Mesendoderm (in vitro differentiated cells): Measurements from ENCODE around the gene AFF1.

ENCODE experiments used
- DNase-seq: peaks from one replicate; pipeline ENCODE4 v3.0.0; 2013
- H2AK5ac ChIP-seq: 2 replicates; pipeline ENCODE4 v1.6.1; 2013; ENCODE audit warnings: low read length, inconsistent platforms
- H2BK120ac ChIP-seq: 2 replicates; pipeline ENCODE4 v1.6.1; 2013; ENCODE audit warnings: low read depth, mild to moderate bottlenecking, low read length, moderate library complexity, mixed read lengths
- H2BK15ac ChIP-seq: replicated peaks from 2 replicates; pipeline ENCODE4 v1.6.1; 2013; ENCODE audit warnings: low read depth, mild to moderate bottlenecking, moderate library complexity
- H2BK5ac ChIP-seq: 2 replicates; pipeline ENCODE4 v1.6.1; 2013; ENCODE audit warnings: low read length, inconsistent platforms
- H3K18ac ChIP-seq: 2 replicates; pipeline ENCODE4 v1.6.1; 2013; ENCODE audit warnings: mild to moderate bottlenecking, low read length, mixed read lengths
- H3K23ac ChIP-seq: one replicate; pipeline ENCODE4 v1.6.1; 2013; ENCODE audit warnings: low read length
- H3K27ac ChIP-seq: 2 replicates; pipeline ENCODE4 v1.5.1; 2013; ENCODE audit warnings: low read depth, mild to moderate bottlenecking, inconsistent platforms, low read length, moderate library complexity
- H3K27me3 ChIP-seq: 2 replicates; pipeline ENCODE4 v1.6.1; 2013; ENCODE audit warnings: low read length, control low read depth, mild to moderate bottlenecking, inconsistent platforms; ENCODE audit not compliant: insufficient read depth, poor library complexity
- H3K36me3 ChIP-seq: 2 replicates; pipeline ENCODE4 v1.6.1; 2013; ENCODE audit warnings: low read length, inconsistent platforms; ENCODE audit not compliant: control insufficient read depth, insufficient read depth
- H3K4ac ChIP-seq: one replicate; pipeline ENCODE4 v1.6.1; 2013; ENCODE audit warnings: low read depth, mild to moderate bottlenecking, low read length, moderate library complexity
- H3K4me1 ChIP-seq: 2 replicates; pipeline ENCODE4 v1.6.1; 2013; ENCODE audit warnings: low read depth, low read length, inconsistent platforms; ENCODE audit not compliant: control insufficient read depth
- H3K4me2 ChIP-seq: 2 replicates; pipeline ENCODE4 v1.6.1; 2013; ENCODE audit warnings: low read length
- H3K4me3 ChIP-seq: 2 replicates; pipeline ENCODE4 v1.5.1; 2013; ENCODE audit warnings: mild to moderate bottlenecking, low read length
- H3K56ac ChIP-seq: one replicate; pipeline ENCODE4 v1.6.1; 2013; ENCODE audit warnings: low read length
- H3K79me1 ChIP-seq: 2 replicates; pipeline ENCODE4 v1.6.1; 2013; ENCODE audit warnings: low read length, inconsistent platforms
- H3K79me2 ChIP-seq: 2 replicates; pipeline ENCODE4 v1.6.1; 2013; ENCODE audit warnings: mild to moderate bottlenecking, low read length; ENCODE audit not compliant: control insufficient read depth, insufficient read depth
- H3K9ac ChIP-seq: 2 replicates; pipeline ENCODE4 v1.6.1; 2013; ENCODE audit warnings: low read length, inconsistent platforms
- H4K5ac ChIP-seq: one replicate; pipeline ENCODE4 v1.6.1; 2013; ENCODE audit warnings: low read length
- H4K8ac ChIP-seq: one replicate; pipeline ENCODE4 v1.6.1; 2013; ENCODE audit warnings: low read depth, mild to moderate bottlenecking, control low read depth, low read length, moderate library complexity
- WGBS: extraction: QIAGEN DNeasy Blood & Tissue Kit; methylation state at CpG from one replicate; pipeline ENCODE4 v1.1.7; 2013; ENCODE audit warnings: low lambda C conversion rate, missing lambda C conversion rate; ENCODE audit not compliant: insufficient coverage; ENCODE audit errors: extremely low coverage; 5-methylcytosine and 5-hydroxymethylcytosine counted together

Gene AFF1

DNA sequence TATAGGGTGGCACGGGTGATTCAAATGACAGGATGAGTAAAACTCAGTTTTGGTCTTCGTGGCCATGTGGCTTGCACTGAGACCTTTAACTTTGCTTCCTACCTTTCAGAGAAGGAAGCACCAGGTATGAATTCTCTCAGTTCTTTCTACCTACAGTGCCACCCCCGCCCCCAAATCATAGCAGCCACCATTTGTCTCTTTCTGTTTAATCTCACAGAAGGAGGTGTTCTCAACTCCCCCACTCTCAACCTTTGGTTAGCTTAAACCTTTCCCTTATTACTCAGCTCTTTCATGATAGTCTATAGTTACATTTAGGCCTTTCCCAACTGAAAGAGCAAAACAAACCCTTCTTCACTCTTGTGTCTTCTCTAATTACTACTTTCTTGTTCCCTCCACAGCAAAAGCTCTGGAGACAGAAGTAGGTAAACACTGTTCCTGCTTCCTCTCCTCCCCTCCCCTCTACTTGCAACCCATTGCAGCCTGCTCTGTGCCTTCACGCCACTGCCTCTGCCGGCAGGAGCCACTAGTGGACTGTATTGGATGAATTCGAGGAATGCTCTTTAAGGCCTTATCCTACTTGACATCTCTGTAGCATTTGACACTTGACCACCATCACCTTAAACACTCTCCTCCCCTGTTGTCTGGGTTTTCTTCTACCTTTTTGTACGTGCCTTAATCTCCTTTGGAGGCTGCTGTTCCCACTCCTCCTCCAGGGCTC, 123.7 kb downstream of the AFF1 start:
- no peak overlapping the region for H2BK15ac ChIP-seq
- H3K18ac ChIP-seq = peak overlapping the region; percentile 76
- H2AK5ac ChIP-seq = no peak overlapping the region
- H3K27me3 ChIP-seq = no peaks in the 10 kb centered on the region
- no peak overlapping the region for H3K23ac ChIP-seq
- H3K9ac ChIP-seq = no peak overlapping the region
- H3K56ac ChIP-seq = no peak overlapping the region
- H3K4me1 ChIP-seq = peaks cover 26% of the 10 kb centered on the region
- DNase-seq = peak; percentile 97
- no peaks in the 10 kb centered on the region for H3K36me3 ChIP-seq
- no peak overlapping the region for H2BK5ac ChIP-seq
- H3K4ac ChIP-seq = no peak overlapping the region
- peaks cover 24% of the 10 kb centered on the region for H3K79me2 ChIP-seq
- H4K8ac ChIP-seq = no peak overlapping the region
- H3K79me1 ChIP-seq = peaks cover 18% of the 10 kb centered on the region
- no CpG with 5 or more reads among the region's 7 CpGs for WGBS
- H4K5ac ChIP-seq = no peak overlapping the region
- H2BK120ac ChIP-seq = no peak overlapping the region
- H3K4me2 ChIP-seq = no peak overlapping the region
- H3K27ac ChIP-seq = peak overlapping the region; percentile 23
- no peak overlapping the region for H3K4me3 ChIP-seq

DNA sequence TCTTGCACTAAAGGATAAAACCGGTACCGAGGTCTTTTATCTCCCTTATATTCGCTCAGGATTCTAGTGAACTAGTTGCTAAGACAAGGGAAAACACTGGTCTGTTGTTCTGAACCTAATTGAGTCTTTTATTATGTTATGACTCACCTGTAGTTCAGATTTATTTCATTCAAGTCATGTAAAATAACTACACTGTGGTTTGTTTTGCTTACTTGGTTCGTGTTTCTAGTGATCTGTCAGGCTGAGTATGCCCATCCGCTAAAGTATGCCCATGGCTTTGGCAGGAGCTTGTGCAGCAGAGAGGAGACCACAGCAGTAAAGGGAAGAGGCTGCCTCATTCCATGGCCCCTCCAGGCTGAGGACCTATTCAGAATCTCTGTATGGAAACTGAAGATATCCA, 126.1 kb downstream of the AFF1 start:
- no peak overlapping the region for H2BK120ac ChIP-seq
- H3K23ac ChIP-seq = no peak overlapping the region
- H3K36me3 ChIP-seq = no peaks in the 10 kb centered on the region
- no peak overlapping the region for H3K56ac ChIP-seq
- no peak overlapping the region for H4K8ac ChIP-seq
- H2AK5ac ChIP-seq = no peak overlapping the region
- H3K79me2 ChIP-seq = peaks cover 11% of the 10 kb centered on the region
- peaks cover 12% of the 10 kb centered on the region for H3K79me1 ChIP-seq
- WGBS = no CpG with 5 or more reads among the region's 5 CpGs
- no peak overlapping the region for H2BK5ac ChIP-seq
- H3K4me2 ChIP-seq = no peak overlapping the region
- no peak overlapping the region for H3K27ac ChIP-seq
- H2BK15ac ChIP-seq = no peak overlapping the region
- no peak overlapping the region for H3K4me3 ChIP-seq
- no peak overlapping the region for H3K4ac ChIP-seq
- H3K9ac ChIP-seq = no peak overlapping the region
- H3K27me3 ChIP-seq = no peaks in the 10 kb centered on the region
- no peak overlapping the region for H3K18ac ChIP-seq
- peaks cover 13% of the 10 kb centered on the region for H3K4me1 ChIP-seq
- no peak for DNase-seq
- H4K5ac ChIP-seq = no peak overlapping the region

DNA sequence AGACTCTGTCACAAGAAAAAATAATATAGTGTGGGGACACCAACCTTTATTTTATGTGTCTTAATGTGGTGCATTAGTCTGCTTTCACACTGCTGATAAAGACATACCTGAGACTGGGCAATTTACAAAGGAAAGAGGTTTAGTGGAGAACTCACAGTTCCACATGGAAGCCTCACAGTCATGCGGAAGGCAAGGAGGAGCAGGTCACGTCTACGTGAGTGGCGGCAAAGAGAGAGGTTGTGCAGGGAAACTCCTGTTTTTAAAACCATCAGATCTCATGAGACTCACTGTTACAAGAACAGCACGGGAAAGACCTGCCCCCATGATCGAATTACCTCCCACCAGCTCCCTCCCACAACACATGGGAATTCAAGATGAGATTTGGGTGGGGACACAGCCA, 130.2 kb downstream of the AFF1 start:
- no peak for DNase-seq
- H2BK120ac ChIP-seq = no peak overlapping the region
- H3K79me1 ChIP-seq = peaks cover 7% of the 10 kb centered on the region
- peaks cover 1% of the 10 kb centered on the region for H3K4me1 ChIP-seq
- H4K8ac ChIP-seq = no peak overlapping the region
- H3K4me3 ChIP-seq = no peak overlapping the region
- H3K9ac ChIP-seq = no peak overlapping the region
- H3K4ac ChIP-seq = no peak overlapping the region
- H2BK5ac ChIP-seq = no peak overlapping the region
- H4K5ac ChIP-seq = no peak overlapping the region
- no peak overlapping the region for H3K4me2 ChIP-seq
- no peak overlapping the region for H3K23ac ChIP-seq
- H3K36me3 ChIP-seq = no peaks in the 10 kb centered on the region
- no peak overlapping the region for H3K18ac ChIP-seq
- no peak overlapping the region for H2BK15ac ChIP-seq
- H3K79me2 ChIP-seq = peaks cover 10% of the 10 kb centered on the region
- WGBS = no CpG with 5 or more reads among the region's 6 CpGs
- no peak overlapping the region for H2AK5ac ChIP-seq
- H3K56ac ChIP-seq = no peak overlapping the region
- H3K27me3 ChIP-seq = no peaks in the 10 kb centered on the region
- H3K27ac ChIP-seq = no peak overlapping the region

DNA sequence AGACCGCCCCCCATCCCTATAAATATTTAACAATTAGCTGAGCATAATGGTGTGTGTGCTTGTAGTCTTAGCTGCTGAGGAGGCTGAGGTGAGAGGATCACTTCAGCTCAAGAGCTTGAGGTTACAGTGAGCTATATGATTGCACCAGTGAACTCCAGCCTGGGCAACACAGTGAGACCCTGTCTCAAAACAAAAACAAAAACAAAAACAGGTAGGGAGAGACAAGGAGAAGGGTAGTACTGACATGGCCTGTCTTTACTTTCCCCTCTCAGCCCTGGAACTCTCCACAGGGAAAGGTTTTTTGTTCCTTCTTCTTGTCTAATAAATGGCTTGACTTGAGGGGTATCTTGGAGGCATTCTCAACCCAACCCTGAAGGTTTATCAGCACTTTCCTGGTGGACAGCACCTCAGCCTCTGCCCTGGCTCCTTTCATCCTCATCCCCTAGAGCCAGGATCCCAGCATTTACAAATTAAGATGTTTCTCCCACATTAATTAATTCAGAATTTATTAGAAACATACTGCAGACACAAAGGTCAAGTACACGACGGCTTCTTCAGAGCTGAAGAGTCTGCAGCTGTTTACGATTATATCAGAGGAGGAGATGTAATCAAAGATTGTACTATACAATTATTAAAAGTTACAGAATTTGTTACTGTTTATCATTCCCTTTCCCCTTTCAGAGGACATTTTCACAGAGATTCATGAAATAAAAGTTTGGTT, 131.8 kb downstream of the AFF1 start:
- no CpG with 5 or more reads among the region's 4 CpGs for WGBS
- Histone ChIP-seq H3K79me2 (peaks cover 14% of the 10 kb centered on the region), H3K79me1 (peaks cover 9% of the 10 kb centered on the region), H4K5ac (no peak overlapping the region), H2BK15ac (no peak overlapping the region), H3K56ac (no peak overlapping the region), H3K4me2 (no peak overlapping the region), H3K18ac (no peak overlapping the region), H2BK5ac (no peak overlapping the region), H3K27ac (no peak overlapping the region), H3K4me1 (peaks cover 1% of the 10 kb centered on the region), H2AK5ac (no peak overlapping the region), H3K4me3 (no peak overlapping the region), H3K23ac (no peak overlapping the region), H3K9ac (no peak overlapping the region), H3K27me3 (no peaks in the 10 kb centered on the region), H2BK120ac (no peak overlapping the region), H4K8ac (no peak overlapping the region), H3K4ac (no peak overlapping the region), H3K36me3 (no peaks in the 10 kb centered on the region)
- no peak for DNase-seq

DNA sequence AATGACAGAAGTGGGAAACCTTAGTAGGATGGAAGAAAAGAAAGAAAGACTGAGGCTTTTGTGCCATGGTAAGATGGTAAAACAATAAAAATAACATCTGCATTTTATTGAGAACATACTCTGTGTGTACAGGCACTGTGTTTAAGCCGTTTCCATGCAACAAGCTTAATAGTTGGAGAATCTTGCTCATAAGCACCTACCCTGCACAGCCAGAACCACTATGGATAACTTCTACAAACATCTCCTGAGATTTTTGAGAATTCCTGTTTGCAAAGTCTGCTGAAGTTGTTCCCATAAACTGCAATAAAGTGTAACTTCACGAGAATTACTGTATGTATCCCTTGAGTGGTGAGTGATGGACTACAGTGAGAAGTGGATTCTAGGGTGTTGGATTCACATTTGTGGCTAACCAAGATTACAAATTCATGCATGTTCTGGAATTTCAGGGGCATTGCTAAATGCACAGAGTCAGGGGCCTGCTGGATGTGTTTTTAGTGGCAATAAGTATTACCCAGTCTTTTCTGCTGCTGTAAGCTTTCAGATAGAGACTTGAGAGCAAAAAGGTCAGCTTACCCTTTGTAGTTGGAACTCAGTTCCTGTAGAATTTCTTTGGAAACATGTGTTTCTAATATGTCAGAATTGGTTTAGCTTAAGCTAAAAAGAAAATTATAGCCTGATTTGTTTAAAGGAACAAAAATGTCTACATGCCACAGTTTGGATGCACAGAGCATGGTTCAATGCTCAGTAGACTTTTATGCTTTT, 132.5 kb downstream of the AFF1 start:
- no peak overlapping the region for H2BK120ac ChIP-seq
- no peak for DNase-seq
- H3K36me3 ChIP-seq = no peaks in the 10 kb centered on the region
- H2BK15ac ChIP-seq = no peak overlapping the region
- peaks cover 1% of the 10 kb centered on the region for H3K4me1 ChIP-seq
- H2BK5ac ChIP-seq = no peak overlapping the region
- no peak overlapping the region for H3K4ac ChIP-seq
- H3K4me3 ChIP-seq = no peak overlapping the region
- no CpG with 5 or more reads among the region's 2 CpGs for WGBS
- H3K27me3 ChIP-seq = no peaks in the 10 kb centered on the region
- H3K23ac ChIP-seq = no peak overlapping the region
- H4K8ac ChIP-seq = no peak overlapping the region
- peaks cover 14% of the 10 kb centered on the region for H3K79me2 ChIP-seq
- H3K9ac ChIP-seq = no peak overlapping the region
- no peak overlapping the region for H3K4me2 ChIP-seq
- no peak overlapping the region for H3K56ac ChIP-seq
- H4K5ac ChIP-seq = no peak overlapping the region
- H3K79me1 ChIP-seq = peaks cover 9% of the 10 kb centered on the region
- no peak overlapping the region for H2AK5ac ChIP-seq
- H3K18ac ChIP-seq = no peak overlapping the region
- H3K27ac ChIP-seq = no peak overlapping the region
